GM12892 (cell line): Measurements from ENCODE around the gene ABCG4.

ENCODE experiments used
- POLR2A ChIP-seq: IDR thresholded peaks from 2 replicates; pipeline ENCODE4 v1.6.1; 2011; ENCODE audit warnings: low read depth, low read length, control low read depth
- POLR2AphosphoS5 ChIP-seq: IDR thresholded peaks from 2 replicates; pipeline ENCODE4 v1.6.1; 2011; ENCODE audit warnings: low read depth, low read length, control low read depth

DNA sequence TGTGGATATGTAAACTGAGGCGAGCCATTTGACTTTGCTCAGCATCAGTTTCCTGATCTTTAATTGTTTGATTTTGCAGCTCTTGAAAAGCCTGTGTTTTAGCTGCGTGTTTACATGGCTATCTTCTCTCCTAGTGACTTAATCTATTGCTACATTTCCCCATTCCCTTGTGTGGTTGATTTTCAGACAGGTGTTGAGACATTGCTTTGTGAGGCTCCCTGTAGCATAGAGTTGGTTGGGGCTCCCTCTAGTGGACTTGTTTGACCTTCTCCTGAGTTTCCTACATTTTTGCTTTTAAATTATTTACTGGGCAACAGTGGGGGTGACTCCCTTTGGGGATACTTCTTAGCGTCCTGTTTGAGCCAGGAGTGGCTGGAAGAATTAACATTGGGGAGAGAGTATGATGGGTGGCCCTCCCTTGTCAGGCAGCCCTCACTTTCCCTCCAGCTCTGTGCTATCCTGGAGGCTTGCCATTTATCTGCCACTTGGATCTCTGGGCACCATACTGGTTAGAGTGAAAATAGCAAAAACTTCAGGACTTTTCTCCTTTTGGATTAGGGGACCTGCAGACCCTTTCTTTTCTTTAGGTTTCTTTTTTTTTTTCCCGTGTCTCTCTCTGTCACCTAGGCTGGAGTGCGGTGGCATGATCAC, 48.1 kb downstream of the ABCG4 start:
- TF ChIP-seq POLR2AphosphoS5 (no peak), POLR2A (no peak)
